H9 (cell line): Measurements from ENCODE around the gene KCNE2. TPM values are rescaled to one million over a fixed set of nuclear protein-coding genes. Genes with fewer than 3 reads are reported as not detected.
A peak's percentile ranks its signal among the peaks of the same experiment; 100 is the strongest.

ENCODE experiments used
- DNase-seq: peaks from one replicate; pipeline ENCODE4 v3.0.0-alpha.2; 2017
- H2AFZ ChIP-seq: one replicate; pipeline ENCODE4 v1.6.1; 2013; ENCODE audit warnings: mild to moderate bottlenecking, low read length, control low read depth, moderate library complexity
- H2AK5ac ChIP-seq: 2 replicates; pipeline ENCODE4 v1.6.1; 2013; ENCODE audit warnings: low read length, control low read depth, mixed read lengths; ENCODE audit not compliant: insufficient read length
- H2BK120ac ChIP-seq: one replicate; pipeline ENCODE4 v1.6.1; 2013; ENCODE audit warnings: low read depth, mild to moderate bottlenecking, low read length, control low read depth, inconsistent platforms; ENCODE audit not compliant: poor library complexity, severe bottlenecking
- H2BK12ac ChIP-seq: 2 replicates; pipeline ENCODE4 v1.6.1; 2013; ENCODE audit warnings: low read length, control low read depth, mixed read lengths, low read depth; ENCODE audit not compliant: insufficient read length
- H2BK15ac ChIP-seq: 2 replicates; pipeline ENCODE4 v1.6.1; 2013; ENCODE audit warnings: low read depth, low read length, control low read depth
- H2BK20ac ChIP-seq: one replicate; pipeline ENCODE4 v1.6.1; 2013; ENCODE audit warnings: low read depth, mild to moderate bottlenecking, low read length, control low read depth, inconsistent platforms; ENCODE audit not compliant: poor library complexity, severe bottlenecking
- H2BK5ac ChIP-seq: 2 replicates; pipeline ENCODE4 v1.6.1; 2013; ENCODE audit warnings: low read length, control low read depth, mixed read lengths; ENCODE audit not compliant: insufficient read length
- H3K14ac ChIP-seq: 2 replicates; pipeline ENCODE4 v1.6.1; 2013; ENCODE audit warnings: low read length, control low read depth; ENCODE audit not compliant: insufficient read depth
- H3K18ac ChIP-seq: 2 replicates; pipeline ENCODE4 v1.6.1; 2013; ENCODE audit warnings: low read depth, mild to moderate bottlenecking, mixed read lengths, low read length, control low read depth; ENCODE audit not compliant: insufficient read length
- H3K23ac ChIP-seq: 2 replicates; pipeline ENCODE4 v1.6.1; 2013; ENCODE audit warnings: low read length, control low read depth, mixed read lengths, low read depth; ENCODE audit not compliant: insufficient read length
- H3K23me2 ChIP-seq: 2 replicates; pipeline ENCODE4 v1.6.1; 2013; ENCODE audit warnings: low read depth, mild to moderate bottlenecking, mixed read lengths, low read length, control low read depth; ENCODE audit not compliant: insufficient read length, poor library complexity, severe bottlenecking
- H3K27ac ChIP-seq: 2 replicates; pipeline ENCODE4 v1.5.1; 2013; ENCODE audit warnings: low read length, control low read depth, mixed read lengths, low read depth; ENCODE audit not compliant: insufficient read length
- H3K27me3 ChIP-seq: 2 replicates; pipeline ENCODE4 v1.6.1; 2013; ENCODE audit warnings: low read length, control low read depth, inconsistent platforms; ENCODE audit not compliant: insufficient read depth
- H3K4ac ChIP-seq: 2 replicates; pipeline ENCODE4 v1.6.1; 2013; ENCODE audit warnings: low read depth, mild to moderate bottlenecking, control low read depth, inconsistent platforms, low read length, moderate library complexity
- H3K4me1 ChIP-seq: 2 replicates; pipeline ENCODE4 v1.6.1; 2013; ENCODE audit warnings: low read length, control low read depth, inconsistent platforms; ENCODE audit not compliant: insufficient read depth
- H3K4me2 ChIP-seq: 2 replicates; pipeline ENCODE4 v1.6.1; 2013; ENCODE audit warnings: low read length, control low read depth, mixed read lengths; ENCODE audit not compliant: insufficient read length, insufficient read depth
- H3K56ac ChIP-seq: 2 replicates; pipeline ENCODE4 v1.6.1; 2013; ENCODE audit warnings: low read depth, mild to moderate bottlenecking, mixed read lengths, low read length, control low read depth; ENCODE audit not compliant: insufficient read length
- H3K79me1 ChIP-seq: 2 replicates; pipeline ENCODE4 v1.6.1; 2013; ENCODE audit warnings: low read depth, mild to moderate bottlenecking, moderate library complexity, low read length, control low read depth, inconsistent platforms; ENCODE audit not compliant: insufficient read depth, poor library complexity, severe bottlenecking
- H3K79me2 ChIP-seq: 2 replicates; pipeline ENCODE4 v1.6.1; 2013; ENCODE audit warnings: low read length, control low read depth, inconsistent platforms; ENCODE audit not compliant: insufficient read depth
- H3K9ac ChIP-seq: 2 replicates; pipeline ENCODE4 v1.6.1; 2013; ENCODE audit warnings: low read length, control low read depth, mixed read lengths; ENCODE audit not compliant: insufficient read length; ENCODE audit errors: extremely low read depth
- H3K9me3 ChIP-seq: one replicate; pipeline ENCODE4 v1.6.1; 2013; ENCODE audit warnings: low read depth, low read length, inconsistent platforms; ENCODE audit not compliant: control insufficient read depth
- H3T11ph ChIP-seq: one replicate; pipeline ENCODE4 v1.6.1; 2013; ENCODE audit warnings: mild to moderate bottlenecking, low read length, control low read depth, inconsistent platforms
- H4K20me1 ChIP-seq: one replicate; pipeline ENCODE4 v1.6.1; 2013; ENCODE audit not compliant: control insufficient read depth, insufficient read length, insufficient read depth
- H4K5ac ChIP-seq: 2 replicates; pipeline ENCODE4 v1.6.1; 2013; ENCODE audit warnings: low read depth, mild to moderate bottlenecking, mixed read lengths, low read length, control low read depth; ENCODE audit not compliant: insufficient read length
- H4K8ac ChIP-seq: replicated peaks from 2 replicates; pipeline ENCODE4 v1.6.1; 2013; ENCODE audit warnings: low read length, control low read depth, mixed read lengths, low read depth; ENCODE audit not compliant: insufficient read length
- H4K91ac ChIP-seq: 2 replicates; pipeline ENCODE4 v1.6.1; 2013; ENCODE audit warnings: low read depth, mild to moderate bottlenecking, moderate library complexity, mixed read lengths, low read length, control low read depth; ENCODE audit not compliant: insufficient read length
- H3K27ac Mint-ChIP-seq, 3 experiments: 2 replicates in 2 of 3; 3 replicates in 1 of 3; pipeline ENCODE4 v1.8.0; 2020 to 2021; ENCODE audit warnings: mixed read lengths in 3 of 3, mild to moderate bottlenecking in 1 of 3, moderate library complexity in 1 of 3
- H3K27me3 Mint-ChIP-seq: 2 replicates; pipeline ENCODE4 v1.8.0; 2021; ENCODE audit warnings: low read depth, mild to moderate bottlenecking, moderate library complexity, mixed read lengths
- H3K36me3 Mint-ChIP-seq, 3 experiments: 2 replicates in 2 of 3; 3 replicates in 1 of 3; pipeline ENCODE4 v1.8.0; 2020 to 2021; ENCODE audit warnings: low read depth in 3 of 3, mixed read lengths in 3 of 3; ENCODE audit not compliant: insufficient read depth in 1 of 3
- H3K4me1 Mint-ChIP-seq, 2 experiments: 2 replicates each; pipeline ENCODE4 v1.8.0; 2020; ENCODE audit warnings: mixed read lengths in 2 of 2
- H3K4me3 Mint-ChIP-seq, 2 experiments: 2 replicates in 1 of 2; 3 replicates in 1 of 2; pipeline ENCODE4 v1.8.0; 2020 to 2021; ENCODE audit warnings: mild to moderate bottlenecking in 2 of 2, mixed read lengths in 2 of 2, moderate library complexity in 1 of 2
- H3K9me3 Mint-ChIP-seq, 2 experiments: 2 replicates in 1 of 2; 3 replicates in 1 of 2; pipeline ENCODE4 v1.8.0; 2020; ENCODE audit warnings: mild to moderate bottlenecking in 2 of 2, mixed read lengths in 2 of 2, moderate library complexity in 1 of 2
- CTCF ChIP-seq: fragments of 200-600 bp; sonication (generic); conservative IDR thresholded peaks from 3 replicates; pipeline ENCODE4 v1.8.0; 2021; ENCODE audit warnings: antibody characterized with exemption, mild to moderate bottlenecking
- WGBS: extraction: QIAGEN DNeasy Blood & Tissue Kit; methylation state at CpG from one replicate; pipeline ENCODE4 v1.1.7; 2013; ENCODE audit warnings: missing lambda C conversion rate, low lambda C conversion rate, mixed read lengths; ENCODE audit not compliant: insufficient read length; ENCODE audit errors: extremely low coverage; 5-methylcytosine and 5-hydroxymethylcytosine counted together
- total RNA-seq: library from RNA; stranded (reverse); gene quantifications from 2 replicates; pipeline ENCODE4 v1.2.1, GENCODE V29; 2021

KCNE2 gene
- total RNA-seq, 1 experiment from 2014 or later: not detected

- Histone ChIP-seq H3K18ac (no peak overlapping the region), H4K8ac (no peak overlapping the region), H4K5ac (no peak overlapping the region), H3T11ph (no peak overlapping the region), H2AK5ac (no peak overlapping the region), H4K20me1 (no peaks in the 10 kb centered on the region), H3K9me3 (no peaks in the 10 kb centered on the region), H3K27ac (no peak overlapping the region), H3K56ac (no peak overlapping the region), H3K14ac (no peak overlapping the region), H3K9ac (no peak overlapping the region), H4K91ac (no peak overlapping the region), H3K79me1 (no peaks in the 10 kb centered on the region), H3K27me3 (no peaks in the 10 kb centered on the region), H2BK15ac (no peak overlapping the region), H3K4ac (no peak overlapping the region), H2AFZ (no peak overlapping the region), H3K23me2 (no peaks in the 10 kb centered on the region), H3K4me1 (no peaks in the 10 kb centered on the region), H3K23ac (no peak overlapping the region), H2BK20ac (no peak overlapping the region), H2BK12ac (no peak overlapping the region), H2BK5ac (no peak overlapping the region), H2BK120ac (no peak overlapping the region), H3K4me2 (no peak overlapping the region), H3K79me2 (no peaks in the 10 kb centered on the region)
- no peak for DNase-seq
- Mint-ChIP-seq H3K36me3 (peaks cover 0 to 4% (median 2%) of the 10 kb centered on the region in 3 experiments; a peak in 3 of 7 replicates), H3K27ac (no peak overlapping the region), H3K27me3 (no peaks in the 10 kb centered on the region; the same call in 1 of the 2 replicates), H3K4me1 (peaks cover 8 to 10% of the 10 kb centered on the region in 2 experiments), H3K9me3 (peaks cover 6 to 7% of the 10 kb centered on the region in 2 experiments; a peak in 4 of 5 replicates), H3K4me3 (no peak overlapping the region)
- peak; percentile 38; the same call in 2 of the 3 replicates for TF ChIP-seq CTCF
- no CpG with 5 or more reads among the region's 8 CpGs for WGBS
These were observed 33.8 kb upstream of the KCNE2 start for GRCh38 chr21:34330055-34330454.
